GM19455 (cell line): ENCODE measurements around the gene SLC9A6.
"Not testable (repeated sequence)": the region's sequence is repeated elsewhere in the genome, so short reads cannot be mapped to it uniquely, and the experiment has no call there.

Experiments
- ATAC-seq: cut with Tn5 transposase; IDR thresholded peaks from one replicate; pipeline ENCODE4 v1.9.1; 2021; ENCODE audit not compliant: unreplicated experiment

SLC9A6 gene

DNA sequence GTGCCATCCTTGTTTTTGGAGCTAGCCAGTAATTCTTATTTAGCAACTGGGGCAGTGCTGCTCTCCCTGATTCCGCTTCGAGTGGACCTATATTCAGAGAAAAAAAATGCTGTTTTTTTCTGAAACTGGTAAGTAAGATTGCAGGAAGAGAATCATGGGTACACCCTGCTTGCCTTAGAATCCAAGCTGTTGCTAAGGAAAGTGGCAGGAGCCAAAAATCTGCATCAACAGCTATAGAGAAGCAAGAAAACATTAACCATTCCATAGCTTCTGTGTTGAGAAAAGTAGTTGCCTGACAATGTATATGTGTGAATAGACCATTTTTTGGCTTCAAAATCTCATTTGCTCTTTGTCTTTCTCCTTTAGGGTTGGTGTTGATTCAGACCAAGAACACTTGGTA lies 44.5 kb downstream of the SLC9A6 start:
- no peak for ATAC-seq

DNA sequence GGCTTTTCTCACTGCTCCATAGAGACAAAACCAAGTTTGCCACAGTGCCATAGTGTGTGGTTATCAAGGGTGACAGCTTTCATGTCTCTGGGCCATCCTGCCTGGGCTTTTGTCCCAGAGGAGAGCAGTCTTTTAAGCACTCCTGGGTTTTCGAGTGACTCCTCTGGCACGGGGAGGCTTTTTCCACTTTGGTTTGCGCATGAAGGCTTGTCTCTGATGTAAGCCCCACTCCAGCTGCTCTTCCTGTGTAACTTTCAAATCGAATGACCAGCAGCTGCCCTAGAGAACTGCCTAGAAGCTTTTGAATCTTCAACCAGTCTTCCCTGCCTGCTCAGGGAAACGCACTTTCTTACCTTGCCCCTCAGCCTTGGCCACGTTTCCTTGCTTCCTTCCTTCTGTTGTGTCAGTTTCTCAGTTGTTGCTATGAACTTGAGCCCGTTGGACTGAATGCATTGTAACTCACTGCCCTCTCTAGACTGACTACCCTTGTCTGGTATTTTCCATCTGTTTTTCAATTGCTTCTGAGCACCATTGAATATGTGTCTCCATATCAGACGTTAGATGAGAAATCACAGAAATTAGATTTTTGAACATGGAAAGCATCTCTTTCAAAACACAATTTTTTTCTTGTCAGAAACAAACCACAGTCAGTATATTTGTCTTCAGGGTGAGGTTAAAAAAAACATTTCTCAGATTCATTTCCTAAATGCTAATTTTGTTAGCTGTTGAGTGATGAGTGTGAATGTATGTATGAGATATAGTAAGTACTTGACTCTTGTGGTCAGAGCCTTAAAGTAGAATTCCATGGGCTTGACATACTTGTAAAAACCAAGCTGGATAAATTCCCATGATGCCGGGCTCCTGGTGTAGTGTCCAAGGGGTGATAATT lies 45.3 kb downstream of the SLC9A6 start:
- ATAC-seq, result no peak

DNA sequence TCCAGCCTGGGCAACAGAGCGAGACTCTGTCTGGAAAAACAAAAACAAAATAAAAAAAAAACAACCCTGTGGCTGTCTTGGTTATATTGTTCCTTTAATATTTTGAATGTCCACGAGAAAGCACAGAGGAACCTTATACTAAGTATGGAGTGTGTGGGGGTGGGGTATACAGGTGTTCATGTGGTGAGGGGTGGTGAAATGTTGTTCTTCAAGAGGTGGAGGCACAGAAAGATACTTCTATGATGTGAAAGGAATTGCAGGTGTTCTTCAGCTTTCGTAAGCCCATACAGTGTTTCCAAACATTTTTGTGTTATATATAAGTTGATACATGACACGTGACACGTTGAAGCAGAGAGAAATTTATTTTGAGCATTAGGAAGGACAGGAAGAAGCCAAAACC lies 46.4 kb downstream of the SLC9A6 start:
- ATAC-seq, result no peak

DNA sequence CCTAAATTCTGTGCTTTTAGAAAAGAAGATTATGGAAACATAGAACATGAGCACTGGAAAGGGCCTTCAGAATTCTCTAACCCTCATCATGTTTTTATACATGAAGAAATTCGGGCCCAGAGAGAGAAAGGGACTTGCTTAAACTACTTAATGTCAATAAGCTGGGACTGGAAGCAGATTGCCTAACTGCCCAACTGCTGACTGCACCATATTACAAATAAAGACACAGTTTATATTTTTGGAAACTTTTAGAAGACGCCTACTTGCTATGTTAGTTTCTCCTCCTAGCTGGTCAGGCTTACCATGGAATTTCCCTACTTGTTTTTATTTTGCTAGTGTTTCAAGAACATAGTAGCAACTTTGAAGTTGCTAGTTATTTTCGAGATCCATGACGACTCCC lies 47.1 kb downstream of the SLC9A6 start:
- no peak for ATAC-seq

DNA sequence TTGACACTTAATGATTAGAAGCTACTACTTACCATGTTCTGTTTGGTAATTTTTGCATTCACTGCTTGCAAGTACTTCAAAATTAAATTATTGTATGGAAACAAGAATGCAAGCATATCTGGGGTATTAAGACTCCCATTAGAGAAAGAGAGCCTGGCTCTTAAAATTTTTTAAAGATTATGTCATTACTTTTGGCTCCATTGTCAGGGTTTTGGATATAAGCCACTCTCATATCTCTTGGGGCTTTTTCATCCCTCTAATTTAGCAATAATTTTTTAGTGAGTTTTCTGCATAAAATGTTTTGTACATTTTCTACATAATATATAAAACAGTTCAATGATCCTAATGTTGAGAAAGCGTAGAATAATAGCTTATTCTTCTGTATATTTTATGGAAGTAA lies 49.4 kb downstream of the SLC9A6 start:
- no peak for ATAC-seq

DNA sequence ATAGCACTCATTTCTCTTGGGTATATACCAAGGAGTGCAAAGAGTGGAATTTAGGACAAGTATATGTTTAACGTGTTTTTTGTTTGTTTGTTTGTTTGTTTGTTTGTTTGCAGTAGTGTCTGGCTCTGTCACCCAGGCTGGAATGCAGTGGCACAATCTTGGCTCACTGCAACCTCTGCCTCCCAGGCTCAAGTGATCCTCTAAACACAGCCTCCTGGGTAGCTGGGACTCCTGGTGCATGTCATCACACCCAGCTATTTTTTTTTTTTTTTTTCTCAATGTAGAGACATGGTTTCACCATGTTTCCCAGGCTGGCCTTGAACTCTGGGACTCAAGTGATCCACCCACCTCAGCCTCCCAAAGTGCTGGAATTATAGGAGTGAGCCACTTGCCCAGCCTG lies 50.4 kb downstream of the SLC9A6 start:
- no peak for ATAC-seq

DNA sequence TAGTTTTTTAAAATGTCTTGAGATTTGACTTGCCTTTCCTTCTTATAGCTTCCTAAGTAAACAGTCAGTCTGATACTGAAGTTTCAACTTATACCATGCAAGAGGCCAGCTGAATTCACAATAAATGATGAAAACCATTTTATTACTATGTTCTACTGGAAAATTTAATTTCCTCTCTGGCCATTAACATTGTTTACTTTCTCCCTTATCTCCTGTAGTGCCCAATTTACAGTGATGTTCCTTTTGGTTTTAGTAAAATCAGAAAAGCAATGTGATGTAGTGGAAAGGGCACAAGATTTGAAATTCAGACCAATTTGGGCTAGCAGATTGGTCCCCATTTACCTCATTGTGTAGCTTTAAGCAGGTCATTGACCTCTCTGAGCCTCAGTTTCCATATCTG lies 54.2 kb downstream of the SLC9A6 start:
- ATAC-seq, result no peak

DNA sequence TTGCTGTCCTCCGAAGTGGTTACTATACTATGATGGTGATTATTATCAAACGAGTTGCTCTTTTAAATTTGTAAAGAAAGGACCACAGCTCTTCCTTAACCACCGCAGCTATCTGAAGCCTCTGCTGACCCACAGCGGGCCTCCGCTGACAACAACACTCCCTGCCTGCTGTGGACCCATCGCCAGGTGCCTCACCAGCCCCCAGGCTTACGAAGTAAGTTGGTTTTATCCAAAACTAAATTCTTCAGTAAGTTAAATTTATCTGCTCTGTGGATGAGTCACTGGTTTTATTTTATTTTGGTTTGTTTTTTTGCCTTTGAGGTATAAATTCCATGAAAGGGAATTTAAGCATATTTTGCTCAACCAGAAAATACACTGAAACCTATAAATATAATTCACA lies 54.7 kb downstream of the SLC9A6 start:
- no peak for ATAC-seq

DNA sequence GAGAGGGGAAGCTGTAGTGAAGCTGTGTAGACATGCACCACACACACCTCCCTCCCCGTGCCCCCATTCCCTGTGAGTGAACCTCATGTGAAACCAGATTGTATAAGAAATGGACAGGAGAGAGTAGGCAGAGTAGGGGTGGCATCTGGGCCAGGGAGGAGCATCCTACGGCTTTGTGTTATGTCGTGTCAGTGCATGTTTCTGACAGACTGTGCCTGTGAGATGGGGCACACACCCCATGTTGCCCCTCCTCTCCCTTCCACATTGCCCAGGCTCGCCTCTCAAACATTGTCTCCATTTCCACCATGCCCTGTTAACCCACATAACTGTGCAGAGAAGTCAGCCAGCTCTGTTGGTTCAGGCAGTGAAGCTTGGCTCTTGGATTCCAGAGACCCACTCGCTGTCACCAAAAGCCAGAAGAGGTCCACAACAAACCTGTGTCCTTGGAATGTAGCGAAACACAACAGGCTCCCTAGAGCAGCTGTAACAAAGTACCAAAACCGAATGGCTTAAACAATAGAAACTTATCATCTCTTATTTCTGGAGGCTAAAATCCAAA lies 56.1 kb downstream of the SLC9A6 start:
- no peak for ATAC-seq

DNA sequence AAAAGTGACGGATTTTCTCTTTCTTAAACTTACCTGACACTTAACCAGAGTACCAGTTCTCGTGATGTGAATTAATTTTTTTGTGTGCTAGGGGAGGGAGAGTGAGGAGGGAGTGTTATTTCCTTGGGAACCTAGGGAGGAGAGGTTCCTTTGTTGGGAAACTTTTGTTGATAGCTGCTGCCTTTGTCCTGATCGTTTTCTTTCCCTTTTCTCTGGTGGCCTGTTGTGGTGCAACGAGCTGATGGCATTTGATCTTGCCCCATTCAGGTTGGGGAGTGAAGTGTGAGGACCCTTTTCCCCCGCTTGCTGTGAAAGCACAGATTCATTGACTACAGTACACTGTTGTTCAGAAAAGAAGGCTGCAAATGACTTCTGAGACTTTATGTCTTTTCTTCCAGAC lies 59.8 kb downstream of the SLC9A6 start:
- ATAC-seq, result no peak

DNA sequence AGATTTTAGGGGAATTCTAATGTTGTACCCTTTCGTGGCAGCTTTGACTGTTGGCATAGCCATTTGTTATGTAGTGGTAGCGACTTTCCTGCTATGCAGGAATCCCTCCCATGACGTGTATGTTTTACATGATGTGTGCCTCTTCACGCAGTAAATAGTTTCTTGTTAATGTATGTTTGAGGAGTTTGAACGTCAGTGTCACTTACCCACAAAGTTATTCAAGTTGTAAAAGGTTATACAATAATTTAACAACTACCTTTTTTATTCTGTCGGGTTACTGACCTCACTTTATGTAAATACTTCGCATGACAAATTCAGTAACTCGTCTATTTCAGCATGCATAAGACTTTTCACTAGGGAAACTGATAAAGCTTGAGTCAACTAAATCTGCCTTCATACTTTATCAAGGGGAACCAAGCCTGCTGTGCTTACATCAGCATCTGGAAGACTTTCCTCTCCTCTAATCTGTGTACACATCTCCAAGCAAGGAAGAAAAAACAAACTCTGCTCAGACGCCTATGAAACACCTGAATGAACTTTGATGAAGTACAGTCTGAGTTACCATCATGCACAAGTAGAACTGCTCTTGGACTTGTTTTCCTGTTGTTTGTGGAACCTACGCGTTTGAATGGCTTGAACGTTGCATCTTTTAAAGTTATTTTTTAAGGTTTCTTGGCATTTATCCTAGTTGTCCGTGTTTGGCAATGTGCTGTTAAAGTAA lies 61.2 kb downstream of the SLC9A6 start:
- no peak for ATAC-seq

DNA sequence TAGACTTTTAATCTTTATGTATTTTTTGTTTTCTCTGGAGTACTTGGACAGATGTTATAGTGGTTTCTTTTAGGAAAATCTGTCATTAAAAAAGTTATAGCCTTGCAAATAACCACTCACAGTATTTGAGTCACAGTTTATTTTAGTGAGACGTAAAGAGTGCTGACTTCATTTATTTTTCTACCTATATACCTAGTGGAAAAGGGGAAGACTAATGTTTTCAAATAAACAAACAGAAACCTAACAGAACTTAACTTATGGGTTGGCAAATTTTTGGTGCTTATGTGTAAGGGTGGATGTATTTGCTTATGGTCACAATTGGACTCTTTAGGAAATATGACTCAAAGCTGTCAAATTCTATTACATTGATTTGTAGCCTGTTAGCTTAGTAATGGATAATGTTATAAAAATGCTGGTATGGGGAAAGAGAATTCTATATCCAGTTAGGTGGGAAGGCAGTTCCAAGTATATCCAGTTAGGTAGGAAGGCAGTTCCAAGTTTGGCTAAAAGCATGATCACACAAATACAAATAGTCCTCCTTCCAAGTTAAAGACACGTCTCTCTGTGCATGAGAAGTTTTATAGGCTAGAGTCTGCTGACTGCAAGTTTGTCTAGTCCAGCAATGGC lies 61.9 kb downstream of the SLC9A6 start:
- ATAC-seq, result no peak

DNA sequence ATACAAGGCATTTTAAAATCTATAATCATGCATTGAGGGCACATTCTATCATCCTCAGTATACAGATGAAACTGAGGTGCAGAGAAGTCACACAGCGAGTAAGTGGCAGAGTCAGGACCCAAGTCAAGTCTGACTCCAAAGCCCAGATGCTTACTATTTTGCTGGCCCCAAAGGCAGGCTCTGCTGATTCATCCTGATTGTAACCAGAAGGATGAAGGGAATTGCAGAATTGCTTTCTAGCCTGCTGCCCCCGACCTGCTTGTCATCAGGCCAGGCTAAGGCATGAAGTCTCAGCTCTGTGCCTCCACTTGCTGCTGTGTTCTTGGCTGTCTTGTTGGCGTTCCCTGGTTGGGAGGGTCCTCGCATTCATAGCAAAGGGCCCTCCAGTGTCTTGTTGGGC lies 62.7 kb downstream of the SLC9A6 start:
- ATAC-seq, result no peak

DNA sequence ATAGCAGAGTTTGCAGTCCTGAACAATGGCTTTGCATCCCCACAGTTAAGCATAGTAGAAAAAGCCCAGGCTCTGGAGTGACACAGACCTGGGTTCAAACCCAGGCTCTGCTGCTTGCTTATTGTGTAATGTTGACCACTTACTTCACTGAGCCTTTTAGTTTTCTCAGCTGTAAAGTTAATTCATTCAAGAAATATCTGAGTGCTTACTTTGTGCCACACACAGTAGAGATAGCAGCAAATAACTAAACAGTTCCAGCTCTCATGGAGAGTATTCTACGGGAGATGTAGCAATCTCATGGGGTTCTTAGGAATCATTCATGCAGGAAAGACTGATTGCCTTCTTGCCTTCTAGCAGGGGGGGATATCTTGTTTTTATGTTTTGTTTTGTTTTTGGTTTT lies 63.2 kb downstream of the SLC9A6 start:
- ATAC-seq, result no peak

DNA sequence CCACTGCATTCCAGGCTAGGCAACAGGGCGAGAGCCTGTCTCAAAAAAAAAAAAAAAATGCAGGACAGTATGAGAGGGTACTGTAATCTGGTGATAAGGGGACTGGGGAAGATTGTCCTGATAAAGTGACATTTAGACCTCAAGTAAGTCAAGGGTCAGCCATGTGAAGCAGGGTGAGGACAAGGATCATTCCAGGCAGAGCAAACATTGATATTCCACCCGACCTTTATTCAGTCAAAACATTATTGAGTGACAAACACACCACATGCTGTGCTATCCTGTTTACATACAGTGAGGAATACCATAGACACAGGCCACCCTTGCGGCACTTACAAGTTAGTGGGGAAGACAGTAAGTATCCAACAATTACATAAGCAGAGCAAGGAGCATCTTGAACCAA lies 64.4 kb downstream of the SLC9A6 start:
- ATAC-seq, result no peak

DNA sequence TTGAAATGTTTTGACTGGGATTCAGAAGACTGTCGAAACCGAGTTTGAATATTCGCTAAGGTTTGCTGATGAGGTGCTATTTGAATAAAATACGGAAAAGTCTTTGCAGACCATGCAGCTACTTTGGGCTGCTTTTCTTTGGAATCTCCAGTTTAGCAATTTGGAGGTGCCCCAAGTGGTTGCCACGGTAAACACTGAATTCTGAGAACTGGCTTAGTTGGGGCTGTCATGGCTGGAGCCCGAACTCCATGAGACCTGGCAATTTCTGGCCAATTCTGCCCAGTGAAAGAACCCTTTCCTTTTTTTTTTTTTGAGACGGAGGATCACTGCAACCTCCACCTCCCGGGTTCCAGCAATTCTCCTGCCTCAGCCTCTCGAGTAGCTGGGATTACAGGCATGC lies 65.6 kb downstream of the SLC9A6 start:
- ATAC-seq, result not testable (repeated sequence)

DNA sequence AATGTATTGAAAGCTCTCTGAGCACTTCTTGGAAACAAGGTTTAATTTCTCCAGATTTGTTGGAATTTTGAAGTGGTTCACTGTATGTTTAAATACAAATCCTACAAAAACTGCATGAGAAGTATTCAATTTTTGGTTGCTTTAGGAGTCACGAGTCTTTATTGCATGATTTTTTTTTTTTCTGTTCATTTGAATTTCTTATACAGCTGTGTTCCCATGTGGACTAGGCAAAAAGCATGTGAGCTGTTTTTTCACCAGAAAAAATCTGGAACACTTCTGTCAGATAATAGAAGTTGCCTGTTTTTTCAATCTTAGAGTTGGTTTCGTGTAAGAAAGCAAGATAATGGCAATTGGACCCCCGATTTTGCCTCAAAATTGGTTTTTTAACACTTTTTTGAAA lies 66.4 kb downstream of the SLC9A6 start:
- ATAC-seq, result no peak

DNA sequence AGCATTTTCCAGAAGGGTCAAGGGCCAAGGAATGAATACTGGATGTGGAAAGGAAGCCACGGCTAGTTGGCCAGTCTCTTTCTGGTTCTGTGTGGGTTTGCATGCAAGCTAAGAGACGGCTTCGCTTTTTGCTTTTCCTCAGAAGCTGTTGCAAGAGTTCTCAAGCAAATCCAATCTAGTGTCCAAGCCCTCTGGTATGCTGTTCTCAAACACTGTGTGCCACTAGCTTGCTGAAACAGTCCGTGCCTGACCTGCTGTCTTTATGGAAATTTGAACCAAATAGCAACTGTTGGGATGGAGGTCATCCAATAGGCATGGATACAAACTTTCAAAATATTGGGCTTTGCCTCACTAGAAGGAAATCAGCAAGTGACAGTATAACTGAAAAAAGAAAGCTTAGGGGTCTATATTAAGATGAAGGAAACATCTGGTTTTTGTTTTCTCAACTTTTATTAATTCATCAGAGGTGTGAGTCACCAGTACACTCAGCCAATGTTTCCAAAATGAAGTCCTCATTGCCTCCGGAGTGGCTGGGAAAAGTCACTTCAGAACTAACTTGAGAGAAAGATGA lies 70.5 kb downstream of the SLC9A6 start:
- ATAC-seq, result no peak

DNA sequence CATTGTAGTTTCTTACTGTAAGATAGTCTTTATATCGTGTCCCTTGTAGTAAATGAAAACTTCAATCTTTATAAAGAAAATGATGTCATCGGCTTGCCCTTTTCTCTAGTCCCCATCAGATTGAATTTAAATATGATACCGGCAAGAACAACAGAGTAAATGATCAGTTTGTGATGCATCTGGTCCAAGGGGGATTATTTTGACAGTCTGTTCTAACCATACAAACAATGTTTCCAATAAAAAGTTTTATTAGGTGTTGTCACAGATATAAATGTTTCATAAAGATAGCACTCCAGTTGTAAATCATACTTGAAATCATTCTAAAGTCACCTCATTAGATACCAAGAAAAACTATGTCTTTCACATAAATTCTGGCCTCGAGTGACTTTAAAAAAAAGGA lies 72.3 kb downstream of the SLC9A6 start:
- ATAC-seq, result no peak

DNA sequence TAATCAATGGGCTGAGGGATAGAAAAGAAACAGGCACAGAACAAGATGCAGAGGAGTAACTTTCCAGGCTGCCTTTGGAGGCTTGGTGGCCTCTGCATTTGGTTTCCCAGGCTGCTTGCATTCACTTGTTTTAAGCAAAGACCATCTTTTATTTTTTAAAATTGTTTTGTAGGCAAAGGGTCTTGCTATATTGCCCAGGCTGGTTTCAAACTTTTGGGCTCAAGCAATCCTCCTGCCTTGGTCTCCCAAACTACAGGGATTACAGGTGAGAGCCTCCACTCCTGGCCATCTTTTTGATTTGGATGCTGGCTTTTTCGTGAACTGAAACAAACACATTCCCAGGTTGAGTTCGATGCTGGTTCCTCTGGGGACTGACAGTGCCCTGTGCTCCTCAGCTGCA lies 74.1 kb downstream of the SLC9A6 start:
- no peak for ATAC-seq

DNA sequence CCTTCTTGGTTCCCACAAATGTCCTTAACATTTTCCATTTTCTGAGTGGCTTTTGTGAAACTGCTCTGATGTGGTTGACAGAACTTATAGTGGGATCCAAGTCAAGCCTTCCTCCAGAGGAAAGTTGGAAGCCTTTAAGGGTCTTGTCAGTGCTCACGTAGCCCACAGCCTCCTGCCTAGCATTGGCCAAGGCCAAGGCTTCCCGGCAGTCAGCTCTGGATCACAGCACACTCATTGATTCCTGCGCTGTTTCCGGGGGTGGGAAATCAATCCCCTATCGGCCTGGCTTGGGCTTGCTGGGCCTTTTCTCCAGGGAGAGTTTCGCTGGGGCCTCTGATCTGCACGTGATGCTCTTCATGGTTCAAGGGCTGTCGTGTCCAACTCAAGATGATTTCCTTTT lies 76.1 kb downstream of the SLC9A6 start:
- no peak for ATAC-seq
